GM19043 (cell line): Measurements from ENCODE around the gene KCNC4.

Source experiments
- ATAC-seq: cut with Tn5 transposase; IDR thresholded peaks from one replicate; pipeline ENCODE4 v1.9.1; 2021; ENCODE audit warnings: low read depth; ENCODE audit not compliant: unreplicated experiment

The KCNC4 gene

GRCh38 chr1:110209715-110210603 is at the start of gene KCNC4:
Gene KCNC4, plus strand, starts transcription at chr1:110210314. Its CDS starts 1,186 bp downstream, at chr1:110211500.
- peak; percentile 79 for ATAC-seq

GRCh38 chr1:110160538-110161100 is 49.5 kb upstream of the KCNC4 start:
- no peak for ATAC-seq

- no peak for ATAC-seq
Observed at GRCh38 chr1:110161165-110161564, 48.9 kb upstream of the KCNC4 start.

GRCh38 chr1:110161849-110162248 is 48.3 kb upstream of the KCNC4 start:
- no peak for ATAC-seq

GRCh38 chr1:110163591-110163990 is 46.5 kb upstream of the KCNC4 start:
- ATAC-seq: no peak

GRCh38 chr1:110164725-110165350 is 45.3 kb upstream of the KCNC4 start:
- no peak for ATAC-seq

GRCh38 chr1:110165761-110166231 is 44.3 kb upstream of the KCNC4 start:
- no peak for ATAC-seq

- ATAC-seq: no peak
Observed at GRCh38 chr1:110166861-110167260, 43.3 kb upstream of the KCNC4 start.

- no peak for ATAC-seq
Observed at GRCh38 chr1:110170766-110171733, 39.1 kb upstream of the KCNC4 start.

- no peak for ATAC-seq
Observed at GRCh38 chr1:110172001-110172400, 38.1 kb upstream of the KCNC4 start.

GRCh38 chr1:110173466-110174105 is 36.5 kb upstream of the KCNC4 start:
- ATAC-seq: no peak

- ATAC-seq: no peak
Observed at GRCh38 chr1:110174961-110175360, 35.2 kb upstream of the KCNC4 start.

GRCh38 chr1:110176299-110176956 is 33.7 kb upstream of the KCNC4 start:
- ATAC-seq: no peak

GRCh38 chr1:110177775-110178174 is 32.3 kb upstream of the KCNC4 start:
- ATAC-seq: no peak

GRCh38 chr1:110183642-110184167 is 26.4 kb upstream of the KCNC4 start:
- no peak for ATAC-seq

GRCh38 chr1:110184446-110184845 is 25.7 kb upstream of the KCNC4 start:
- no peak for ATAC-seq

GRCh38 chr1:110185181-110185580 is 24.9 kb upstream of the KCNC4 start:
- no peak for ATAC-seq

- no peak for ATAC-seq
Observed at GRCh38 chr1:110186558-110186957, 23.6 kb upstream of the KCNC4 start.
